ENCODE results near the gene SPACA1. TPM values are rescaled to one million over a fixed set of nuclear protein-coding genes. Genes with fewer than 3 reads are reported as not detected.

SPACA1 gene
- total and polyA plus RNA-seq, 9 of the 15 experiments (the other 6 are each of a cell fraction or from before 2014, with no cell fraction given) = not detected

DNA sequence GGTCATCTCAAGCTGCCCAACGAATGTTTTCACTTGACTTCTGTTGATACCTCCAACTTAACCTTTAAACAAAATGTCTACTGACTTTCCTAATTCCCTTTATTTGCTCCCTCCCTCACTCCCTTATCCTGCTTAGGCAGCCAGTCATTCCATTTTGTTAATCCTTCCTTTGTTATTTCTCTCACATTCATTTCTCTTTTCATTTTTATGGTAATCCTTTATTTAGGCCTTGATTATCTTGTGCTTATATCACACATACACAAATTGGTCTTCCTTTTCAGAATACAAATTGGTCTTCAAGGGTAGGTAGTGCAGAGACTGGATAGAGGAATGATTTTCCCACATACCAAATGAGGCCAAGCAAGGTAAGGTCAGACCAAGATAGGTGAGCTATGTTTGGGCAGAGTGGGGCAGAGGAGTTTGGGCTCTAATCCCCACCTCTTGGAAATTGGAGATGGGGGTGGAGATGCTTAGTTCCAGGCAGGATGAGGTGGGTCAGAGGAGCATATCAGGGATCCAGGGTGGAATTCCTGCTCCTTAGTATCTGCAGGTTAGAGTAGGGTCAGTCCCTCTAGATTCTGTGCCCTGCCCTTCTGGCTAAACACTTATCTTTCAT lies 2.0 kb upstream of the SPACA1 start:
- Histone ChIP-seq H3K36me3 (ENCODE audit: control insufficient read depth, insufficient read depth, low read length) (no peaks in the 10 kb centered on the region), H3K9me1 (ENCODE audit: control insufficient read depth, insufficient read depth, low read length) (no peaks in the 10 kb centered on the region), H3K9me3 (replicated peaks; ENCODE audit: control insufficient read depth, insufficient read depth, low read depth, low read length) (no peaks in the 10 kb centered on the region), H3K4me2 (ENCODE audit: insufficient read depth, low read length) (no peak overlapping the region), H4K20me1 (replicated peaks; ENCODE audit: control insufficient read depth, insufficient read depth, low read length) (no peaks in the 10 kb centered on the region), H3K79me2 (ENCODE audit: control insufficient read depth, insufficient read depth, low read length) (no peaks in the 10 kb centered on the region), H3K9ac (ENCODE audit: insufficient read depth in 1 of 2, low read depth in 2 of 2, low read length in 2 of 2) (no peak overlapping the region), H2AFZ (ENCODE audit: low read depth, low read length) (no peak overlapping the region), H3K27ac (ENCODE audit: extremely low read depth, low read depth, low read length) (no peak overlapping the region), H3K4me1 (replicated peaks in 1 of 2; ENCODE audit: control insufficient read depth in 2 of 2, insufficient read depth in 2 of 2, low read length in 2 of 2) (peaks cover 0 to 7% of the 10 kb centered on the region in 2 experiments; a peak in 2 of 5 replicates), H3K4me3 (no peak overlapping the region), H3K27me3 (ENCODE audit: control insufficient read depth in 2 of 2, insufficient read depth in 2 of 2, low read length in 2 of 2) (peaks cover 0 to 6% of the 10 kb centered on the region in 2 experiments; a peak in 1 of 5 replicates)
- DNase-seq (ENCODE audit: extremely low read depth in 1 of 4, low spot score in 3 of 4) (no peak), FAIRE-seq (no peak), ATAC-seq (no peak)
- CTCF ChIA-PET (ENCODE audit: low intra/inter-chr PET ratio) = no interaction called here
- 0% methylated on average over 1 of the region's 1 CpG for WGBS (ENCODE audit: insufficient coverage, low coverage, missing lambda C conversion rate)
- in situ Hi-C loops (cut with MboI) (no loop called here), intact Hi-C loops (cut with micrococcal nuclease) (no loop called here)
- BruUV-seq (replicated peaks) = no TSS peak
- TF ChIP-seq KLF1 (tag; IDR thresholded peaks at IDR 0.05) = no peak
- POLR2A ChIA-PET = no interaction called here

DNA sequence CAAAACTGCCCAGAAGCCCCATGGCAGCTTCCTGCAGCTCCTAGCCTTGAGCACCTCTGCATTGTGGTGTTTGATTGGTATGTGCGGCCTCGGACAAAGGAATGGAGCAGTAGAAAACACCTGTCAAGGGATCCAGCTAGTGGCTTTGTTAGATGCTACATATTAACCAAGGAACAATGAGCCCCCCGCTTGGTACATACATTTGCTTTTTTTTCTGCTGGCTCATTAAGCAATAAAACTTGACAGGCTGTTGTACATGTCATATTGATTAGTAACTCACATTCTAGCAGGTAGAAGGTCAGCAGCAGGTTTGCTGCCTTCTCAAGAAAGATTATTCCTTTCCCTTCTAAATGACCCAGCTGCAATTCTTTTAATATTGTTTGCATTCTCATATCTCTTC lies 937 bp downstream of the SPACA1 start:
- ATAC-seq (no peak), DNase-seq (ENCODE audit: extremely low read depth in 1 of 4, low spot score in 3 of 4) (no peak), FAIRE-seq (no peak)
- H3K4me2 ChIP-seq (ENCODE audit: insufficient read depth, low read length) = no peak overlapping the region
- no peaks in the 10 kb centered on the region for H3K9me3 ChIP-seq (replicated peaks; ENCODE audit: control insufficient read depth, insufficient read depth, low read depth, low read length)
- in situ Hi-C loops (cut with MboI) = no loop called here
- H3K4me1 ChIP-seq (replicated peaks in 1 of 2; ENCODE audit: control insufficient read depth in 2 of 2, insufficient read depth in 2 of 2, low read length in 2 of 2) = peaks cover 0 to 7% of the 10 kb centered on the region in 2 experiments; a peak in 2 of 5 replicates
- CTCF ChIA-PET (ENCODE audit: low intra/inter-chr PET ratio) = no interaction called here
- POLR2A ChIA-PET = no interaction called here
- no TSS peak for BruUV-seq (replicated peaks)
- TF ChIP-seq NR2F6 (CRISPR knock-in tag; IDR thresholded peaks at IDR 0.05) (no peak), CREB1 (IDR thresholded peaks at IDR 0.05) (no peak), CREB1 (CRISPR knock-in tag; IDR thresholded peaks at IDR 0.05) (no peak), PCBP2 (IDR thresholded peaks at IDR 0.05; ENCODE audit: low read depth, low read length, poor library complexity, severe bottlenecking) (no peak)
- TF ChIP-seq, protein P1, sequence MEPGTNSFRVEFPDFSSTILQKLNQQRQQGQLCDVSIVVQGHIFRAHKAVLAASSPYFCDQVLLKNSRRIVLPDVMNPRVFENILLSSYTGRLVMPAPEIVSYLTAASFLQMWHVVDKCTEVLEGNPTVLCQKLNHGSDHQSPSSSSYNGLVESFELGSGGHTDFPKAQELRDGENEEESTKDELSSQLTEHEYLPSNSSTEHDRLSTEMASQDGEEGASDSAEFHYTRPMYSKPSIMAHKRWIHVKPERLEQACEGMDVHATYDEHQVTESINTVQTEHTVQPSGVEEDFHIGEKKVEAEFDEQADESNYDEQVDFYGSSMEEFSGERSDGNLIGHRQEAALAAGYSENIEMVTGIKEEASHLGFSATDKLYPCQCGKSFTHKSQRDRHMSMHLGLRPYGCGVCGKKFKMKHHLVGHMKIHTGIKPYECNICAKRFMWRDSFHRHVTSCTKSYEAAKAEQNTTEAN (CRISPR knock-in tag; IDR thresholded peaks at IDR 0.05) = no peak
- H3K79me2 ChIP-seq (ENCODE audit: control insufficient read depth, insufficient read depth, low read length) = no peaks in the 10 kb centered on the region
- H3K9me1 ChIP-seq (ENCODE audit: control insufficient read depth, insufficient read depth, low read length) = no peaks in the 10 kb centered on the region
- intact Hi-C loops (cut with micrococcal nuclease) = no loop called here
- H4K20me1 ChIP-seq (replicated peaks; ENCODE audit: control insufficient read depth, insufficient read depth, low read length) = no peaks in the 10 kb centered on the region
- 0% methylated on average over 3 of the region's 3 CpGs for WGBS (ENCODE audit: insufficient coverage, low coverage, missing lambda C conversion rate)
- no peak overlapping the region for H3K27ac ChIP-seq (ENCODE audit: extremely low read depth, low read depth, low read length)
- H2AFZ ChIP-seq (ENCODE audit: low read depth, low read length) = no peak overlapping the region
- no peak overlapping the region for H3K4me3 ChIP-seq
- no peak overlapping the region for H3K9ac ChIP-seq (ENCODE audit: insufficient read depth in 1 of 2, low read depth in 2 of 2, low read length in 2 of 2)
- H3K27me3 ChIP-seq (ENCODE audit: control insufficient read depth in 2 of 2, insufficient read depth in 2 of 2, low read length in 2 of 2) = peaks cover 0 to 6% of the 10 kb centered on the region in 2 experiments; a peak in 1 of 5 replicates
- H3K36me3 ChIP-seq (ENCODE audit: control insufficient read depth, insufficient read depth, low read length) = no peaks in the 10 kb centered on the region

All from K562 (cell line).